ENCODE measurements around the gene ZNF791. TPM values are rescaled to one million over a fixed set of nuclear protein-coding genes. Genes with fewer than 3 reads are reported as not detected.
"Not testable (repeated sequence)": the region's sequence is repeated elsewhere in the genome, so short reads cannot be mapped to it uniquely, and the experiment has no call there.

Gene ZNF791
- total RNA-seq, 2 experiments from 2014 or later: 26.6 to 29.4 TPM

DNA sequence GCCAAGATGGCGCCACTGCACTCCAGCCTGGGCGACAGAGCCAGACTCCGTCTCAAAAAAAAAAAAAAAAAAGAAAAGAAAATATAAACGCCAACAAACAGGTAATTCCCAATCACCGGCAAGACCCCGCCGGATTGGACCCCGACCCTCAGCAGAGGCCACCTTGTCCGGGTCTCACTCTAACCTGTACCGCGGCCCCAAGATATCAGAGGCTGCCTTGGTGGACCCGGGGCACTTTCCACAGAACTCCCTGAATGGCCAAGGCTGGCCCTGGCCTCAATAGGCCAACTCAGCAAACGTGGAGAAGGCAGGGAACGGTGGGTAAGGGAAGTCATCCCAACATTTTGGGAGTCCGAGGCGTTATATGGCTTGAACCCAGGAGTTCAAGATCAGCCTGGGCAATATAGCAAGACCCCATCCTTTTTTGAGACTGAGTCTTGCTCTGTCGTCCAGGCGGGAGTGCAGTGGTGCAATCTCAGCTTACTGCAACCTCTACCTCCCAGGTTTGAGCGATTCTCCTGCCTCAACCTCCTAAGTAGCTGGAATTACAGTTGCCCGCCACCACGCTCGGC lies 28.0 kb downstream of the ZNF791 start:
- H3K27me3 Mint-ChIP-seq (ENCODE audit: low read depth): no peaks in the 10 kb centered on the region
- DNase-seq (no peak), ATAC-seq (no peak)
- H3K4me1 Mint-ChIP-seq (ENCODE audit: low read depth): peaks cover 19% of the 10 kb centered on the region
- H3K36me3 Mint-ChIP-seq (ENCODE audit: low read depth): peaks cover 24% of the 10 kb centered on the region
- no peak overlapping the region for H3K27ac Mint-ChIP-seq
- H3K9me3 Mint-ChIP-seq (ENCODE audit: insufficient read depth): no peaks in the 10 kb centered on the region
- ChIA-PET POLR2A (no interaction called here), CTCF (interaction anchor here (1.6 to 2.1 kb wide), 4 partner anchors 15 to 34 kb away, joined by 5 to 10 read pairs (median 7); partner anchors contain the start of genes MAN2B1 and WDR83)
- no peak overlapping the region for H3K4me3 Mint-ChIP-seq

- Mint-ChIP-seq H3K27me3 (ENCODE audit: low read depth) (no peaks in the 10 kb centered on the region), H3K4me3 (peak overlapping the region; percentile 65), H3K9me3 (ENCODE audit: insufficient read depth) (no peaks in the 10 kb centered on the region), H3K36me3 (ENCODE audit: low read depth) (peaks cover 20% of the 10 kb centered on the region), H3K27ac (peak overlapping the region; percentile 90), H3K4me1 (ENCODE audit: low read depth) (peaks cover 19% of the 10 kb centered on the region)
- peak; percentile 95 for ATAC-seq
- POLR2A ChIA-PET: interaction anchor here (1.0 to 1.3 kb wide), 2 partner anchors 26 to 29 kb away, joined by 3 to 7 read pairs; partner anchors contain the start of genes MAN2B1, WDR83, ZNF490 and ZNF791
- DNase-seq: peak; percentile 92
- CTCF ChIA-PET: interaction anchor here (0.6 to 2.1 kb wide), 14 partner anchors 9 to 97 kb away, joined by 3 to 10 read pairs (median 6); partner anchors contain the start of genes DHPS, GET3, MAN2B1 and WDR83
These were observed 29.3 kb downstream of the ZNF791 start for GRCh38 chr19:12639901-12640613.

- Mint-ChIP-seq H3K9me3 (ENCODE audit: insufficient read depth) (no peaks in the 10 kb centered on the region), H3K27me3 (ENCODE audit: low read depth) (no peaks in the 10 kb centered on the region), H3K27ac (no peak overlapping the region), H3K36me3 (ENCODE audit: low read depth) (peaks cover 24% of the 10 kb centered on the region), H3K4me3 (no peak overlapping the region), H3K4me1 (ENCODE audit: low read depth) (peaks cover 14% of the 10 kb centered on the region)
- ATAC-seq (no peak), DNase-seq (no peak)
- CTCF ChIA-PET: no interaction called here
- POLR2A ChIA-PET: no interaction called here
These were observed 30.7 kb downstream of the ZNF791 start for GRCh38 chr19:12641456-12641855.

- H3K36me3 Mint-ChIP-seq (ENCODE audit: low read depth): peaks cover 25% of the 10 kb centered on the region
- CTCF ChIA-PET: no interaction called here
- H3K27ac Mint-ChIP-seq: no peak overlapping the region
- POLR2A ChIA-PET: no interaction called here
- ATAC-seq (no peak), DNase-seq (no peak)
- H3K4me1 Mint-ChIP-seq (ENCODE audit: low read depth): peaks cover 17% of the 10 kb centered on the region
- H3K27me3 Mint-ChIP-seq (ENCODE audit: low read depth): no peaks in the 10 kb centered on the region
- H3K9me3 Mint-ChIP-seq (ENCODE audit: insufficient read depth): no peaks in the 10 kb centered on the region
- H3K4me3 Mint-ChIP-seq: no peak overlapping the region
These were observed 31.8 kb downstream of the ZNF791 start for GRCh38 chr19:12642506-12642905.

GRCh38 chr19:12643716-12644115 lies 33.0 kb downstream of the ZNF791 start:
- POLR2A ChIA-PET; H3K4me3 Mint-ChIP-seq; H3K27me3 Mint-ChIP-seq (ENCODE audit: low read depth); ATAC-seq; DNase-seq; H3K27ac Mint-ChIP-seq; H3K9me3 Mint-ChIP-seq (ENCODE audit: insufficient read depth): not testable (repeated sequence)
- peaks cover 25% of the 10 kb centered on the region for H3K36me3 Mint-ChIP-seq (ENCODE audit: low read depth)
- CTCF ChIA-PET: interaction anchor here (0.7 kb wide), 1 partner anchor 22 kb away, joined by 3 read pairs; no protein-coding TSS in a partner anchor
- H3K4me1 Mint-ChIP-seq (ENCODE audit: low read depth): peaks cover 20% of the 10 kb centered on the region

GRCh38 chr19:12646551-12646950 lies 35.8 kb downstream of the ZNF791 start:
- H3K4me3 Mint-ChIP-seq: no peak overlapping the region
- no peak for DNase-seq
- H3K9me3 Mint-ChIP-seq (ENCODE audit: insufficient read depth): no peaks in the 10 kb centered on the region
- POLR2A ChIA-PET: no interaction called here
- peak overlapping the region; percentile 34 for H3K27ac Mint-ChIP-seq
- peaks cover 29% of the 10 kb centered on the region for H3K36me3 Mint-ChIP-seq (ENCODE audit: low read depth)
- CTCF ChIA-PET: no interaction called here
- ATAC-seq: no peak
- H3K4me1 Mint-ChIP-seq (ENCODE audit: low read depth): peaks cover 9% of the 10 kb centered on the region
- H3K27me3 Mint-ChIP-seq (ENCODE audit: low read depth): no peaks in the 10 kb centered on the region

GRCh38 chr19:12647047-12647446 lies 36.3 kb downstream of the ZNF791 start:
- ChIA-PET CTCF (no interaction called here), POLR2A (no interaction called here)
- H3K36me3 Mint-ChIP-seq (ENCODE audit: low read depth): peaks cover 34% of the 10 kb centered on the region
- no peaks in the 10 kb centered on the region for H3K9me3 Mint-ChIP-seq (ENCODE audit: insufficient read depth)
- H3K27me3 Mint-ChIP-seq (ENCODE audit: low read depth): no peaks in the 10 kb centered on the region
- no peak overlapping the region for H3K4me3 Mint-ChIP-seq
- H3K27ac Mint-ChIP-seq: peak overlapping the region; percentile 34
- DNase-seq (no peak), ATAC-seq (no peak)
- H3K4me1 Mint-ChIP-seq (ENCODE audit: low read depth): peaks cover 9% of the 10 kb centered on the region

- Mint-ChIP-seq H3K9me3 (ENCODE audit: insufficient read depth) (no peaks in the 10 kb centered on the region), H3K27me3 (ENCODE audit: low read depth) (no peaks in the 10 kb centered on the region), H3K36me3 (ENCODE audit: low read depth) (peaks cover 36% of the 10 kb centered on the region), H3K4me1 (ENCODE audit: low read depth) (peaks cover 9% of the 10 kb centered on the region), H3K4me3 (no peak overlapping the region), H3K27ac (no peak overlapping the region)
- no peak for DNase-seq
- ATAC-seq: peak; percentile 70
- ChIA-PET POLR2A (no interaction called here), CTCF (no interaction called here)
These were observed 36.9 kb downstream of the ZNF791 start for GRCh38 chr19:12647490-12648071.

GRCh38 chr19:12648088-12648487 lies 37.4 kb downstream of the ZNF791 start:
- Mint-ChIP-seq H3K36me3 (ENCODE audit: low read depth) (peaks cover 36% of the 10 kb centered on the region), H3K27me3 (ENCODE audit: low read depth) (no peaks in the 10 kb centered on the region), H3K9me3 (ENCODE audit: insufficient read depth) (no peaks in the 10 kb centered on the region), H3K4me3 (no peak overlapping the region), H3K4me1 (ENCODE audit: low read depth) (peaks cover 9% of the 10 kb centered on the region), H3K27ac (no peak overlapping the region)
- ChIA-PET CTCF (interaction anchor here (1.4 kb wide), 1 partner anchor 8 kb away, joined by 8 read pairs; no protein-coding TSS in a partner anchor), POLR2A (no interaction called here)
- ATAC-seq (no peak), DNase-seq (no peak)

- POLR2A ChIA-PET: no interaction called here
- Mint-ChIP-seq H3K9me3 (ENCODE audit: insufficient read depth) (no peaks in the 10 kb centered on the region), H3K4me3 (no peak overlapping the region), H3K27me3 (ENCODE audit: low read depth) (no peaks in the 10 kb centered on the region), H3K4me1 (ENCODE audit: low read depth) (peaks cover 9% of the 10 kb centered on the region), H3K36me3 (ENCODE audit: low read depth) (peaks cover 39% of the 10 kb centered on the region), H3K27ac (no peak overlapping the region)
- ATAC-seq: no peak
- no peak for DNase-seq
- CTCF ChIA-PET: no interaction called here
These were observed 39.2 kb downstream of the ZNF791 start for GRCh38 chr19:12649941-12650340.

- no peak for ATAC-seq
- Mint-ChIP-seq H3K27ac (no peak overlapping the region), H3K36me3 (ENCODE audit: low read depth) (peaks cover 51% of the 10 kb centered on the region), H3K27me3 (ENCODE audit: low read depth) (no peaks in the 10 kb centered on the region), H3K4me1 (ENCODE audit: low read depth) (peaks cover 5% of the 10 kb centered on the region), H3K9me3 (ENCODE audit: insufficient read depth) (no peaks in the 10 kb centered on the region), H3K4me3 (no peak overlapping the region)
- ChIA-PET CTCF (no interaction called here), POLR2A (no interaction called here)
- no peak for DNase-seq
These were observed 41.5 kb downstream of the ZNF791 start for GRCh38 chr19:12652219-12652618.

GRCh38 chr19:12655546-12655945 lies 44.8 kb downstream of the ZNF791 start:
- Mint-ChIP-seq H3K27me3 (ENCODE audit: low read depth) (no peaks in the 10 kb centered on the region), H3K4me3 (no peak overlapping the region), H3K4me1 (ENCODE audit: low read depth) (no peaks in the 10 kb centered on the region), H3K36me3 (ENCODE audit: low read depth) (peaks cover 52% of the 10 kb centered on the region), H3K9me3 (ENCODE audit: insufficient read depth) (no peaks in the 10 kb centered on the region), H3K27ac (no peak overlapping the region)
- ChIA-PET CTCF (no interaction called here), POLR2A (no interaction called here)
- DNase-seq (no peak), ATAC-seq (no peak)
